CD4-positive, alpha-beta memory T cell (primary cell): ENCODE results near the gene TMEM272. TPM values are rescaled to one million over a fixed set of nuclear protein-coding genes. Genes with fewer than 3 reads are reported as not detected.
"Not testable (repeated sequence)": the region's sequence is repeated elsewhere in the genome, so short reads cannot be mapped to it uniquely, and the experiment has no call there.

Experiments used
- CTCF ChIA-PET: fragments of 350-600 bp; sonication (Branson Sonifier 250); formaldehyde crosslinking; loops from one replicate; lab custom pipeline; 2021; ENCODE audit warnings: inconsistent platforms; ENCODE audit not compliant: partially characterized antibody; lab: Charles Lee
- POLR2A ChIA-PET: fragments of 350-600 bp; sonication (Branson Sonifier 250); formaldehyde crosslinking; loops from one replicate; lab custom pipeline; 2021; ENCODE audit not compliant: partially characterized antibody; lab: Charles Lee
- DNase-seq, 5 donors: peaks; one replicate each; pipeline versions ENCODE4 v3.0.0 to v3.0.0-alpha.2; 2020 to 2022; ENCODE audit warnings: mixed read lengths in 1 of 5
- H3K27ac ChIP-seq: one replicate; pipeline ENCODE4 v1.7.0; 2013; ENCODE audit warnings: low read depth, low read length
- H3K27me3 ChIP-seq: 2 replicates; pipeline ENCODE4 v1.7.0; 2013; ENCODE audit warnings: mild to moderate bottlenecking, low read length, moderate library complexity; ENCODE audit not compliant: insufficient read depth
- H3K36me3 ChIP-seq: 2 replicates; pipeline ENCODE4 v1.7.0; 2013; ENCODE audit warnings: mild to moderate bottlenecking, low read length, moderate library complexity; ENCODE audit not compliant: insufficient read depth
- H3K4me1 ChIP-seq: 2 replicates; pipeline ENCODE4 v1.7.0; 2013; ENCODE audit warnings: mild to moderate bottlenecking, low read length, moderate library complexity; ENCODE audit not compliant: insufficient read depth
- H3K4me3 ChIP-seq, 2 donors: one replicate each; pipeline ENCODE4 v1.7.0; 2013; ENCODE audit warnings: low read length in 2 of 2, mild to moderate bottlenecking in 1 of 2
- H3K9me3 ChIP-seq, 2 donors: one replicate each; pipeline ENCODE4 v1.7.0; 2013; ENCODE audit warnings: low read length in 2 of 2, control low read depth in 1 of 2; ENCODE audit not compliant: control insufficient read depth in 1 of 2
- H3K27ac Mint-ChIP-seq, 7 donors: one replicate each; pipeline ENCODE4 v1.8.0; 2020 to 2021; ENCODE audit warnings: mixed read lengths in 7 of 7, mild to moderate bottlenecking in 6 of 7, inconsistent platforms in 3 of 7, moderate library complexity in 3 of 7
- H3K27me3 Mint-ChIP-seq, 2 donors: one replicate each; pipeline ENCODE4 v1.8.0; 2020 to 2021; ENCODE audit warnings: mixed read lengths in 2 of 2
- H3K36me3 Mint-ChIP-seq, 2 donors: one replicate each; pipeline ENCODE4 v1.8.0; 2020 to 2021; ENCODE audit warnings: mixed read lengths in 2 of 2, inconsistent platforms in 1 of 2, mild to moderate bottlenecking in 1 of 2
- H3K4me1 Mint-ChIP-seq, 4 donors: one replicate each; pipeline ENCODE4 v1.8.0; 2020 to 2021; ENCODE audit warnings: mixed read lengths in 4 of 4, mild to moderate bottlenecking in 1 of 4
- H3K4me3 Mint-ChIP-seq, 8 donors: one replicate each; pipeline ENCODE4 v1.8.0; 2020 to 2021; ENCODE audit warnings: mixed read lengths in 8 of 8, mild to moderate bottlenecking in 7 of 8, moderate library complexity in 6 of 8, inconsistent platforms in 3 of 8
- H3K9me3 Mint-ChIP-seq, 8 donors: one replicate each; pipeline ENCODE4 v1.8.0; 2020 to 2021; ENCODE audit warnings: mixed read lengths in 8 of 8, mild to moderate bottlenecking in 5 of 8, inconsistent platforms in 3 of 8, moderate library complexity in 1 of 8
- intact Hi-C: fragments of 100-400 bp; cut with micrococcal nuclease; formaldehyde crosslinking; loops from one replicate; pipeline ENCODE4 v1.15.1; 2023
- polyA plus RNA-seq, 2 donors: library from polyadenylated mRNA; unstranded; fragments of 300-500 nt; fragmentation: Illumina TruSeq; gene quantifications; one replicate each; pipeline ENCODE4 v1.2.3, GENCODE V29; 2021
- total RNA-seq, 2 experiments: library from RNA; stranded (reverse); gene quantifications; one replicate each; pipeline ENCODE4 v1.2.3, GENCODE V29; 2021

The TMEM272 gene
- total and polyA plus RNA-seq, 4 experiments from 2014 or later: 0.41 to 9.0 (median 7.9) TPM; not detected in 1

DNA sequence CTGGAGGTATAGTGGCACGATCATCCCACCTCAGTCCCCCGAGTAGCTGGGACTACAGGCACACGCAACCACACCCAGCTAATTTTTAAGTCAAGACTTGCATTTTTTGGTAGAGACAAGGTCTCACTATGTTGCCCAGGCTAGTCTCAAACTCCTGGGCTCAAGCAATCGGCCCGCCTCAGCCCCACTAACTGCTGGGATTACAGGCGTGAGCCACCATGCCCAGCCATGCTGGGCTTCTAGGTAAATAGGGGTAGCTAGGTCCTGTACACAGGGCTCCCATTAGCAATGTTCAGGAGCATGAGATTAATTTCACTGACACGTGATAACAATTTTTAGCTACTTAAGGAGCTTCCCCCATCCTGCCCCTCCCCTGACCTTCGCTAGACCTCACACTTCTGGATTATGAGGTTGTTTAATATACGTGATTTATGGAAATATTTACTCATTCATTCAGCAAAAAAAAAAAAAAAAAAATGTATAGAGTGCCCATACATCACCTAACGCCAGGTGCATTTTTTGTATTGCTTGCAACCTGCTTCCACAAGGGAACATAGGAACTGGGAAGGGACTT, 19.2 kb downstream of the TMEM272 start:
- H3K36me3 Mint-ChIP-seq: peaks cover 0 to 3% of the 10 kb centered on the region in 2 donors
- no peaks in the 10 kb centered on the region for H3K27me3 Mint-ChIP-seq
- peak overlapping the region; percentile 31 to 56 for H3K4me3 ChIP-seq
- H3K4me3 Mint-ChIP-seq: peak overlapping the region; percentile 86 to 95 (median 90)
- H3K36me3 ChIP-seq: no peaks in the 10 kb centered on the region
- H3K4me1 Mint-ChIP-seq: peaks cover 51 to 95% (median 73%) of the 10 kb centered on the region in 4 donors
- CTCF ChIA-PET: interaction anchor here (0.7 to 9.5 kb wide), 13 partner anchors 8 to 625 kb away, joined by 3 to 232 read pairs (median 5); partner anchors contain the start of genes INTS6, TMEM272 and VPS36
- intact Hi-C loops: loop anchor here (1.0 to 10.0 kb wide), 7 partner anchors 10 to 1891 kb away; partner anchors contain the start of genes INTS6, SPRYD7, VPS36 and WDFY2
- DNase-seq: peak in 1 of 5 donors; percentile 73
- peak overlapping the region; percentile 65 for H3K27ac ChIP-seq
- no peaks in the 10 kb centered on the region for H3K9me3 Mint-ChIP-seq
- no peaks in the 10 kb centered on the region for H3K27me3 ChIP-seq
- POLR2A ChIA-PET: interaction anchor here (0.7 to 12.6 kb wide), 12 partner anchors 8 to 2000 kb away, joined by 3 to 288 read pairs (median 4); partner anchors contain the start of genes ATP7B, DHRS12, INTS6 and NEK3
- H3K4me1 ChIP-seq: peaks cover 75% of the 10 kb centered on the region
- no peaks in the 10 kb centered on the region for H3K9me3 ChIP-seq
- H3K27ac Mint-ChIP-seq: peak overlapping the region; percentile 88 to 95 (median 94)

DNA sequence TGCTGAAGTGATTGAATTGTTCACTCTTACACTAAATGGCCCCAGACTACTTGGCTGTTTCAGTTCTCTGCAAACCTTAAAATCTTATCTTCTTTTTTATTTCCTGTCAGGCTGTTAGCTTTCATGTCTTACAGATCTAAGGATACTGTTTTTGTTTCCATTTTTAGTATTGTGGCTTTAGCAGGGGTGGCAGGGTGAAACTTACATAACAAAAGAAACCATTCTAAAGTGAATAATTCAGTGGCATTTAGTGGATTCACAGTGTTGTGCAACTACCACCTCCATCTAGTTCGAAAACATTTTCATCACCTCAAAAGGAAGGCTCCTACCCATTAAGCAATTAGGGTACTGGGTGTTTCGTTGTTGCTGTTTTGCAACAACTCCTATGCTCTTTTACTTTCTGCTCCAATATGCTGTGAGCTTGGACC, 19.8 kb downstream of the TMEM272 start:
- H3K4me3 Mint-ChIP-seq: peak overlapping the region; percentile 86 to 95 (median 90)
- H3K4me3 ChIP-seq: peak overlapping the region; percentile 31 to 56
- no peaks in the 10 kb centered on the region for H3K27me3 ChIP-seq
- POLR2A ChIA-PET: interaction anchor here (0.7 to 12.6 kb wide), 12 partner anchors 9 to 1999 kb away, joined by 3 to 288 read pairs (median 4); partner anchors contain the start of genes ATP7B, DHRS12, INTS6 and NEK3
- no peaks in the 10 kb centered on the region for H3K9me3 ChIP-seq
- H3K4me1 Mint-ChIP-seq: peaks cover 56 to 99% (median 77%) of the 10 kb centered on the region in 4 donors
- peak; percentile 57 to 84 (median 79) for DNase-seq
- CTCF ChIA-PET: interaction anchor here (0.7 to 9.5 kb wide), 11 partner anchors 8 to 392 kb away, joined by 3 to 232 read pairs (median 5); partner anchors contain the start of genes INTS6 and TMEM272
- no peaks in the 10 kb centered on the region for H3K36me3 ChIP-seq
- no peaks in the 10 kb centered on the region for H3K9me3 Mint-ChIP-seq
- intact Hi-C loops: loop anchor here (1.0 to 10.0 kb wide), 7 partner anchors 10 to 1890 kb away; partner anchors contain the start of genes INTS6, SPRYD7, VPS36 and WDFY2
- H3K27me3 Mint-ChIP-seq: no peaks in the 10 kb centered on the region
- H3K36me3 Mint-ChIP-seq: peaks cover 0 to 4% of the 10 kb centered on the region in 2 donors
- H3K27ac ChIP-seq: peak overlapping the region; percentile 65
- H3K4me1 ChIP-seq: peaks cover 81% of the 10 kb centered on the region
- peak overlapping the region; percentile 88 to 95 (median 94) for H3K27ac Mint-ChIP-seq

DNA sequence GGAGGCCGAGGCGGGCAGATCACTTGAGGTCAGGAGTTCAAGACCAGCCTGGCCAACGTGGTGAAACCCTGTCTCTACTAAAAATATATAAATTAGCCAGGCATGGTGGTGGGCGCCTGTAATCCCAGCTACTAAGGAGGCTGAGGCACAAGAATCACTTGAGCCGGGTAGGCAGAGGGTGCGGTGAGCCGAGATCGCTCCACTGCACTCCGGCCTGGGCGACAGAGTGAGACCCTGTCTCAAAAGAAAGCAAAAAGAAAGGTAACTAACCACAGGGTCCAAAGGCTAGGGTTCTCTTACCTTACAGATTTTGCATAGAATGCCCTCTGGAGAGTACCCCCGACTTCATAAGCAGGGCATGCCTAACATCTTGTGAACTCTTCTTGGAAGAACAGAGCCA, 20.3 kb downstream of the TMEM272 start:
- Histone ChIP-seq H3K27ac (peak overlapping the region; percentile 65), H3K4me1 (peaks cover 86% of the 10 kb centered on the region), H3K4me3 (peak overlapping the region; percentile 12 to 56)
- not testable (repeated sequence) for H3K9me3 ChIP-seq, H3K27me3 Mint-ChIP-seq, H3K36me3 Mint-ChIP-seq, H3K27me3 ChIP-seq, DNase-seq, H3K9me3 Mint-ChIP-seq, H3K36me3 ChIP-seq
- CTCF ChIA-PET: interaction anchor here (1.4 to 9.5 kb wide), 6 partner anchors 9 to 370 kb away, joined by 3 to 232 read pairs (median 6); partner anchors contain the start of gene TMEM272
- Mint-ChIP-seq H3K4me1 (peaks cover 60 to 99% (median 78%) of the 10 kb centered on the region in 4 donors), H3K4me3 (peak overlapping the region; percentile 86 to 95 (median 90)), H3K27ac (peak overlapping the region; percentile 88 to 95 (median 94))
- POLR2A ChIA-PET: interaction anchor here (1.0 to 12.6 kb wide), 10 partner anchors 10 to 372 kb away, joined by 3 to 288 read pairs (median 5); partner anchors contain the start of genes ATP7B, DHRS12, INTS6 and NEK3
- intact Hi-C loops: loop anchor here (1.0 to 10.0 kb wide), 8 partner anchors 9 to 1890 kb away; partner anchors contain the start of genes ALG11, ATP7B, INTS6 and SPRYD7

DNA sequence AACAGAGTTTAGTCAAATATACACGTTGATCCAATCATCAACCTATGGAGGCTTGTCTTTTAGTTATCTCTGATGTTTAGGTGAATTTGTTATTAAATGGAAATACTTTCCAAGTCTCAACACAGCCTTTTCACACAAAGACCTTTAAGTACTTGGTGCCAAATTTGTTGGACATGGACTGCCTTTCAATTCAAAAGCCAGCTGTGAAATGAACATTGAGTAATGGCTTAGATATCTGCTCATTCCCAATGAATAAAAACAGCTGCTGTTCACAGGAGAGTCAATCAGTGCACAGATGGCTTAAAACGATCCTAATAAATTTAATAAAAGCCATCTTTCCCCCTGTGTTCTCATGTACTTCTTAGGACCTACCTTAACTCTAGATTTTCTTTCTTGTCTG, 21.1 kb downstream of the TMEM272 start:
- intact Hi-C loops: loop anchor here (2.0 to 10.0 kb wide), 3 partner anchors 188 to 1889 kb away; partner anchors contain the start of genes ALG11, ATP7B, SPRYD7 and WDFY2
- POLR2A ChIA-PET: interaction anchor here (7.9 to 12.6 kb wide), 3 partner anchors 9 to 371 kb away, joined by 86 to 288 read pairs (median 117); partner anchors contain the start of genes DHRS12 and INTS6
- H3K27me3 ChIP-seq: no peaks in the 10 kb centered on the region
- CTCF ChIA-PET: interaction anchor here (1.2 to 9.5 kb wide), 4 partner anchors 9 to 23 kb away, joined by 3 to 232 read pairs (median 78); no protein-coding TSS in a partner anchor
- H3K4me1 ChIP-seq: peaks cover 94% of the 10 kb centered on the region
- Mint-ChIP-seq H3K27me3 (no peaks in the 10 kb centered on the region), H3K4me3 (peak overlapping the region; percentile 86 to 95 (median 90)), H3K27ac (peak overlapping the region; percentile 88 to 95 (median 94)), H3K36me3 (peaks cover 2 to 8% of the 10 kb centered on the region in 2 donors), H3K4me1 (peaks cover 67 to 99% (median 82%) of the 10 kb centered on the region in 4 donors), H3K9me3 (no peaks in the 10 kb centered on the region)
- H3K4me3 ChIP-seq: peak overlapping the region; percentile 52 to 56
- no peak for DNase-seq
- no peaks in the 10 kb centered on the region for H3K36me3 ChIP-seq
- H3K27ac ChIP-seq: peak overlapping the region; percentile 65
- H3K9me3 ChIP-seq: no peaks in the 10 kb centered on the region

DNA sequence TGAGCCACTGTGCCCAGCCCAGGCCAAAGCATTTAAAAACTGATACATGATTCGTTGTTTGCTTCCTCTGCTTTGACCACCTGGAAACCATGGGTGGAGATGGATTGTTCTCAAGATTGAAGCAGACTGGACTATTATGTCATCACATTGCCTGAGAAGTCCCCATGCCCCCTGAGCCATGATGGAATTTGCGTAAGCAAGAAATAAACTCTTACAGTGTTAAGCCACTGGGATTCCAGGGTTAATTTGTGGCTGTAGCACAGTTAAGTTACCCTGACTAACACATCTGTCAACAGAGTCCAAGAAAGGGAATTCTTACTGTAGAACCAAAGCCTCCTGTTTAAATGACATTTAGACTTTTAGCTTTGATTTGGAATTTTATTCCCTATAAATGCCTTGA, 21.6 kb downstream of the TMEM272 start:
- H3K27me3 ChIP-seq: no peaks in the 10 kb centered on the region
- no peaks in the 10 kb centered on the region for H3K9me3 ChIP-seq
- H3K9me3 Mint-ChIP-seq: no peaks in the 10 kb centered on the region
- peaks cover 70 to 99% (median 84%) of the 10 kb centered on the region in 4 donors for H3K4me1 Mint-ChIP-seq
- ChIA-PET CTCF (interaction anchor here (0.9 to 9.5 kb wide), 6 partner anchors 9 to 413 kb away, joined by 3 to 232 read pairs (median 3); no protein-coding TSS in a partner anchor), POLR2A (interaction anchor here (0.6 to 12.6 kb wide), 4 partner anchors 9 to 373 kb away, joined by 4 to 288 read pairs (median 102); partner anchors contain the start of genes DHRS12 and INTS6)
- H3K4me1 ChIP-seq: peaks cover 99% of the 10 kb centered on the region
- intact Hi-C loops: loop anchor here (5.0 to 10.0 kb wide), 2 partner anchors 189 to 1889 kb away; partner anchors contain the start of genes ALG11, ATP7B and SPRYD7
- H3K36me3 ChIP-seq: no peaks in the 10 kb centered on the region
- no peak for DNase-seq
- peaks cover 2 to 11% of the 10 kb centered on the region in 2 donors for H3K36me3 Mint-ChIP-seq
- H3K27ac ChIP-seq: peak overlapping the region; percentile 65
- peak overlapping the region; percentile 86 to 95 (median 90) for H3K4me3 Mint-ChIP-seq
- no peaks in the 10 kb centered on the region for H3K27me3 Mint-ChIP-seq
- H3K27ac Mint-ChIP-seq: peak overlapping the region; percentile 88 to 95 (median 94)
- peak overlapping the region; percentile 52 to 56 for H3K4me3 ChIP-seq

DNA sequence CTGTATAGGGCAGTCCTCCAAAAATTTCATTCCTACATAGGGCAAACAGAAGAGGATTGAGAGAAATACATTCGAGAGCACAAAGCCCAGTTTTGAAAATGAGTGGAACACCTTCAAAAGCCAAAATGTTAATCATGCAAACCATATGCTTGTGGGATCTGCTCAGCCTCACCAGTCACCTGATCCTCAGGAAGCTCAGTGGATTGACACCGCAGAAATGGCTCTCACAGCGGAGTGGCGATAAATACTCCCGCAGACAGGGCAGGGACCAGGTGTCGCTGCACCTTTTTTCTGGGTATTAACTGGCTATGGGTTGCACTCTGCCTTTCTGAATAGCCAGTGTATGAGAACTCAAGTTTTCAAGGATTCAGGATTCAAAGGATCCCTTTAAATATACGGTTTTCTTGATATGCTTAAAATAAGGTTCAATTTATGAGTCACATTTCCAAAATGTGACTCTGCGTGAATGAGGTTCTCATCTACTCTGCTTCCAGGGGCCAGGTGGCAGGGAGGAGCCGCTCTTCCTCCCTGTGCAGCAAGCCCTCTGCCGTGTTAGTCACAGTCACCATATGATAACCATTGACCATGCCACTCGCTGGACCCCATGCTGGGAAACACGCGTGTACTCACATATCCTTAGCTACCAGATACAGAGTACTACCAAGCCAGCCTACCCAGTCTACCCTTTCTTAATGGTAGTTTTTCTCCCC, 22.7 kb downstream of the TMEM272 start:
- intact Hi-C loops: loop anchor here (1.0 to 10.0 kb wide), 3 partner anchors 10 to 1887 kb away; partner anchors contain the start of genes ALG11, ATP7B and SPRYD7
- no peaks in the 10 kb centered on the region for H3K36me3 ChIP-seq
- POLR2A ChIA-PET: interaction anchor here (0.8 to 12.6 kb wide), 8 partner anchors 8 to 1886 kb away, joined by 3 to 288 read pairs (median 24); partner anchors contain the start of genes ALG11, DHRS12, INTS6 and SPRYD7
- Mint-ChIP-seq H3K36me3 (peaks cover 2 to 11% of the 10 kb centered on the region in 2 donors), H3K4me1 (peaks cover 67 to 98% (median 82%) of the 10 kb centered on the region in 4 donors), H3K27me3 (no peaks in the 10 kb centered on the region), H3K4me3 (peak overlapping the region; percentile 86 to 95 (median 90)), H3K27ac (peak overlapping the region; percentile 88 to 95 (median 93)), H3K9me3 (no peaks in the 10 kb centered on the region)
- peak overlapping the region; percentile 65 for H3K27ac ChIP-seq
- H3K4me1 ChIP-seq: peaks cover 97% of the 10 kb centered on the region
- H3K4me3 ChIP-seq: peak overlapping the region; percentile 21 to 56
- H3K9me3 ChIP-seq: no peaks in the 10 kb centered on the region
- peak in 4 of 5 donors; percentile 25 to 70 (median 34) for DNase-seq
- no peaks in the 10 kb centered on the region for H3K27me3 ChIP-seq
- CTCF ChIA-PET: interaction anchor here (0.7 to 9.5 kb wide), 11 partner anchors 8 to 794 kb away, joined by 3 to 232 read pairs (median 4); partner anchors contain the start of gene TMEM272
